Measurements from ENCODE around the gene VPS8. TPM values are rescaled to one million over a fixed set of nuclear protein-coding genes. Genes with fewer than 3 reads are reported as not detected.

VPS8 gene
- total RNA-seq, 2 donors from 2014 or later = 49.7 to 70.0 TPM

GRCh38 chr3:184884359-184885017 lies 72.5 kb downstream of the VPS8 start:
- H3K36me3 Mint-ChIP-seq (ENCODE audit: low read depth) = peaks cover 16% of the 10 kb centered on the region
- H3K27me3 ChIP-seq (ENCODE audit: control insufficient read depth, insufficient read depth, low read length, poor library complexity, severe bottlenecking) = no peaks in the 10 kb centered on the region
- H3K9me3 Mint-ChIP-seq = no peaks in the 10 kb centered on the region
- H3K4me3 ChIP-seq (ENCODE audit: low read length) = no peak overlapping the region
- no peak overlapping the region for H3K9ac ChIP-seq (ENCODE audit: extremely low read depth, low read length, poor library complexity, severe bottlenecking)
- no peaks in the 10 kb centered on the region for H3K27me3 Mint-ChIP-seq (ENCODE audit: insufficient read depth)
- H3K36me3 ChIP-seq (ENCODE audit: control insufficient read depth, insufficient read depth, low read length) = peaks cover 13% of the 10 kb centered on the region
- no peak for DNase-seq
- no peak overlapping the region for H3K27ac Mint-ChIP-seq
- H3K4me1 Mint-ChIP-seq = peaks cover 7% of the 10 kb centered on the region
- TF ChIP-seq, protein P1, sequence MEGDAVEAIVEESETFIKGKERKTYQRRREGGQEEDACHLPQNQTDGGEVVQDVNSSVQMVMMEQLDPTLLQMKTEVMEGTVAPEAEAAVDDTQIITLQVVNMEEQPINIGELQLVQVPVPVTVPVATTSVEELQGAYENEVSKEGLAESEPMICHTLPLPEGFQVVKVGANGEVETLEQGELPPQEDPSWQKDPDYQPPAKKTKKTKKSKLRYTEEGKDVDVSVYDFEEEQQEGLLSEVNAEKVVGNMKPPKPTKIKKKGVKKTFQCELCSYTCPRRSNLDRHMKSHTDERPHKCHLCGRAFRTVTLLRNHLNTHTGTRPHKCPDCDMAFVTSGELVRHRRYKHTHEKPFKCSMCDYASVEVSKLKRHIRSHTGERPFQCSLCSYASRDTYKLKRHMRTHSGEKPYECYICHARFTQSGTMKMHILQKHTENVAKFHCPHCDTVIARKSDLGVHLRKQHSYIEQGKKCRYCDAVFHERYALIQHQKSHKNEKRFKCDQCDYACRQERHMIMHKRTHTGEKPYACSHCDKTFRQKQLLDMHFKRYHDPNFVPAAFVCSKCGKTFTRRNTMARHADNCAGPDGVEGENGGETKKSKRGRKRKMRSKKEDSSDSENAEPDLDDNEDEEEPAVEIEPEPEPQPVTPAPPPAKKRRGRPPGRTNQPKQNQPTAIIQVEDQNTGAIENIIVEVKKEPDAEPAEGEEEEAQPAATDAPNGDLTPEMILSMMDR (conservative IDR thresholded peaks at IDR 0.05) = no peak
- no peak overlapping the region for H3K27ac ChIP-seq (ENCODE audit: low read depth, low read length)
- no peak overlapping the region for H3K4me3 Mint-ChIP-seq
- H3K4me1 ChIP-seq (ENCODE audit: control insufficient read depth, insufficient read depth, low read length) = no peaks in the 10 kb centered on the region
- no peaks in the 10 kb centered on the region for H3K9me3 ChIP-seq (ENCODE audit: control insufficient read depth, low read length)
- 97 to 100% methylated on average over 1 of the region's 1 CpG for WGBS, 2 experiments (ENCODE audit: insufficient coverage in 1 of 2, insufficient read length in 1 of 2)

GRCh38 chr3:184885112-184885511 lies 73.1 kb downstream of the VPS8 start:
- DNase-seq = no peak
- no peaks in the 10 kb centered on the region for H3K9me3 Mint-ChIP-seq
- no peaks in the 10 kb centered on the region for H3K9me3 ChIP-seq (ENCODE audit: control insufficient read depth, low read length)
- H3K27ac Mint-ChIP-seq = no peak overlapping the region
- no peak overlapping the region for H3K4me3 Mint-ChIP-seq
- no peaks in the 10 kb centered on the region for H3K27me3 ChIP-seq (ENCODE audit: control insufficient read depth, insufficient read depth, low read length, poor library complexity, severe bottlenecking)
- H3K27me3 Mint-ChIP-seq (ENCODE audit: insufficient read depth) = no peaks in the 10 kb centered on the region
- peaks cover 13% of the 10 kb centered on the region for H3K36me3 ChIP-seq (ENCODE audit: control insufficient read depth, insufficient read depth, low read length)
- H3K4me3 ChIP-seq (ENCODE audit: low read length) = no peak overlapping the region
- peaks cover 7% of the 10 kb centered on the region for H3K4me1 Mint-ChIP-seq
- no peak overlapping the region for H3K9ac ChIP-seq (ENCODE audit: extremely low read depth, low read length, poor library complexity, severe bottlenecking)
- no peaks in the 10 kb centered on the region for H3K4me1 ChIP-seq (ENCODE audit: control insufficient read depth, insufficient read depth, low read length)
- H3K27ac ChIP-seq (ENCODE audit: low read depth, low read length) = no peak overlapping the region
- 87 to 89% methylated on average over 3 to 4 of the region's 4 CpGs for WGBS, 2 experiments (ENCODE audit: insufficient coverage in 1 of 2, insufficient read length in 1 of 2)
- H3K36me3 Mint-ChIP-seq (ENCODE audit: low read depth) = peaks cover 16% of the 10 kb centered on the region
- TF ChIP-seq, protein P1 (conservative IDR thresholded peaks at IDR 0.05) = no peak

- H3K27ac Mint-ChIP-seq = no peak overlapping the region
- Histone ChIP-seq H3K9ac (ENCODE audit: extremely low read depth, low read length, poor library complexity, severe bottlenecking) (no peak overlapping the region), H3K27ac (ENCODE audit: low read depth, low read length) (no peak overlapping the region), H3K4me3 (ENCODE audit: low read length) (no peak overlapping the region), H3K36me3 (ENCODE audit: control insufficient read depth, insufficient read depth, low read length) (peaks cover 13% of the 10 kb centered on the region), H3K27me3 (ENCODE audit: control insufficient read depth, insufficient read depth, low read length, poor library complexity, severe bottlenecking) (no peaks in the 10 kb centered on the region), H3K4me1 (ENCODE audit: control insufficient read depth, insufficient read depth, low read length) (no peaks in the 10 kb centered on the region), H3K9me3 (ENCODE audit: control insufficient read depth, low read length) (no peaks in the 10 kb centered on the region)
- H3K36me3 Mint-ChIP-seq (ENCODE audit: low read depth) = peaks cover 16% of the 10 kb centered on the region
- 98 to 100% methylated on average over 2 of the region's 2 CpGs for WGBS, 2 experiments (ENCODE audit: insufficient coverage in 1 of 2, insufficient read length in 1 of 2)
- H3K27me3 Mint-ChIP-seq (ENCODE audit: insufficient read depth) = no peaks in the 10 kb centered on the region
- H3K4me1 Mint-ChIP-seq = peaks cover 7% of the 10 kb centered on the region
- no peaks in the 10 kb centered on the region for H3K9me3 Mint-ChIP-seq
- no peak overlapping the region for H3K4me3 Mint-ChIP-seq
- TF ChIP-seq, protein P1 (conservative IDR thresholded peaks at IDR 0.05) = no peak
- no peak for DNase-seq
Observed at GRCh38 chr3:184887574-184887973, 75.6 kb downstream of the VPS8 start.
